HepG2 (cell line): ENCODE results near the gene RAP1GAP2. TPM values are rescaled to one million over a fixed set of nuclear protein-coding genes. Genes with fewer than 3 reads are reported as not detected.

Experiments used
- CBX1 ChIP-seq: IDR thresholded peaks from one replicate; pipeline ENCODE4 v1.6.1; 2016; ENCODE audit warnings: antibody characterized with exemption, low read depth
- CENPX ChIP-seq: sonication (generic); formaldehyde crosslinking; IDR thresholded peaks from 2 replicates; pipeline ENCODE4 v1.9.0; 2021; ENCODE audit warnings: mild to moderate bottlenecking, missing genetic modification reagents, moderate library complexity
- ERF ChIP-seq: IDR thresholded peaks from 2 replicates; pipeline ENCODE4 v1.6.1; 2018; ENCODE audit warnings: missing biosample characterization, missing genetic modification reagents
- FOXO1 ChIP-seq: sonication (generic); formaldehyde crosslinking; IDR thresholded peaks from 2 replicates; pipeline ENCODE4 v1.4.0; 2020; ENCODE audit warnings: missing genetic modification reagents
- GABPA ChIP-seq, 2 experiments: IDR thresholded peaks; 2 replicates each; pipeline ENCODE4 v1.6.1; 2011 to 2016; ENCODE audit warnings: low read depth in 2 of 2, low read length in 1 of 2, missing biosample characterization in 1 of 2, missing genetic modification characterization in 1 of 2
- GATAD2A ChIP-seq: IDR thresholded peaks from 2 replicates; pipeline ENCODE4 v1.6.1; 2016
- MAFF ChIP-seq: IDR thresholded peaks from 2 replicates; pipeline ENCODE4 v1.6.1; 2011; ENCODE audit warnings: low read depth, low read length, improper control_type of control experiment
- MEIS1 ChIP-seq: sonication (generic); formaldehyde crosslinking; IDR thresholded peaks from 2 replicates; pipeline ENCODE4 v1.9.0; 2021; ENCODE audit warnings: mild to moderate bottlenecking, missing genetic modification reagents, moderate library complexity, borderline replicate concordance
- NR3C1 ChIP-seq: sonication (generic); formaldehyde crosslinking; IDR thresholded peaks from 2 replicates; pipeline ENCODE4 v1.4.0; 2020; ENCODE audit warnings: missing genetic modification reagents
- RXRA ChIP-seq: sonication (generic); formaldehyde crosslinking; IDR thresholded peaks from 2 replicates; pipeline ENCODE4 v1.5.1; 2020; ENCODE audit warnings: missing genetic modification reagents
- SIN3B ChIP-seq: fragments of 150-350 bp; IDR thresholded peaks from 2 replicates; pipeline ENCODE4 v1.6.1; 2014; ENCODE audit warnings: low read length
- TOPORS ChIP-seq: sonication (generic); formaldehyde crosslinking; IDR thresholded peaks from 2 replicates; pipeline ENCODE4 v1.8.0; 2023; ENCODE audit warnings: mild to moderate bottlenecking, missing genetic modification reagents
- ZFY ChIP-seq: sonication (generic); formaldehyde crosslinking; IDR thresholded peaks from 2 replicates; pipeline ENCODE4 v1.4.0; 2020; ENCODE audit warnings: missing genetic modification reagents
- ZNF333 ChIP-seq: sonication (generic); formaldehyde crosslinking; IDR thresholded peaks from 2 replicates; pipeline ENCODE4 v1.4.0; 2020; ENCODE audit warnings: mild to moderate bottlenecking, missing genetic modification reagents, borderline replicate concordance
- ZNF33B ChIP-seq: sonication (generic); formaldehyde crosslinking; IDR thresholded peaks from 2 replicates; pipeline ENCODE4 v1.5.1; 2020; ENCODE audit warnings: mild to moderate bottlenecking, missing genetic modification reagents
- ZNF615 ChIP-seq: sonication (generic); formaldehyde crosslinking; IDR thresholded peaks from 2 replicates; pipeline ENCODE4 v1.5.0; 2020; ENCODE audit warnings: mild to moderate bottlenecking, missing genetic modification reagents, borderline replicate concordance
- ZNF768 ChIP-seq: sonication (generic); formaldehyde crosslinking; IDR thresholded peaks from 2 replicates; pipeline ENCODE4 v1.4.0; 2020; ENCODE audit warnings: missing genetic modification reagents
- polyA plus RNA-seq, 8 experiments: library from polyadenylated mRNA; depleted of rRNA in 3 of 8; stranded (reverse) in 7 of 8; unstranded in 1 of 8; fragments of >200 nt; fragmentation: Illumina TruSeq in 4 of 8; extraction: Trizol in 4 of 8; gene quantifications; 2 replicates each; pipeline versions ENCODE4 v1.2.1 to v1.2.3, GENCODE V29; 2011 to 2016; ENCODE audit warnings: low read depth in 4 of 8, missing spikeins in 1 of 8, mixed read lengths in 1 of 8; ENCODE audit not compliant: insufficient read depth in 1 of 8
- total RNA-seq, 5 experiments: library from RNA; depleted of rRNA; stranded (reverse); fragments of >200 nt; fragmentation: Illumina TruSeq; extraction: Trizol; gene quantifications; 2 replicates each; pipeline ENCODE4 v1.2.3, GENCODE V29; 2016; ENCODE audit warnings: low read depth in 1 of 5
- TF ChIP-seq, protein P1 (sequence below): sonication (generic); formaldehyde crosslinking; IDR thresholded peaks from 2 replicates; pipeline ENCODE4 v1.4.0; 2020; ENCODE audit warnings: mild to moderate bottlenecking, missing genetic modification reagents
- TF ChIP-seq, protein P2 (sequence below): IDR thresholded peaks from 2 replicates; pipeline ENCODE4 v1.6.1; 2016; ENCODE audit warnings: missing compliant biosample characterization, missing genetic modification reagents, borderline replicate concordance
- TF ChIP-seq, protein P3 (sequence below), 2 experiments: IDR thresholded peaks; 2 replicates each; pipeline ENCODE4 v1.6.1; 2011 to 2012; ENCODE audit warnings: low read length in 2 of 2, borderline replicate concordance in 1 of 2, low read depth in 1 of 2, mild to moderate bottlenecking in 1 of 2, moderate library complexity in 1 of 2
- TF ChIP-seq, protein P4 (sequence below): sonication (generic); formaldehyde crosslinking; IDR thresholded peaks from 2 replicates; pipeline ENCODE4 v1.4.0; 2020; ENCODE audit warnings: mild to moderate bottlenecking, low read depth, missing genetic modification reagents
- TF ChIP-seq, protein P5 (sequence below): sonication (generic); formaldehyde crosslinking; IDR thresholded peaks from 2 replicates; pipeline ENCODE4 v1.5.1; 2020; ENCODE audit warnings: missing genetic modification reagents, mild to moderate bottlenecking, borderline replicate concordance

RAP1GAP2 gene
- total and polyA plus RNA-seq, 2 of the 13 experiments (the other 11 are each of a cell fraction or from before 2014, with no cell fraction given): 10.9 to 12.0 TPM

DNA sequence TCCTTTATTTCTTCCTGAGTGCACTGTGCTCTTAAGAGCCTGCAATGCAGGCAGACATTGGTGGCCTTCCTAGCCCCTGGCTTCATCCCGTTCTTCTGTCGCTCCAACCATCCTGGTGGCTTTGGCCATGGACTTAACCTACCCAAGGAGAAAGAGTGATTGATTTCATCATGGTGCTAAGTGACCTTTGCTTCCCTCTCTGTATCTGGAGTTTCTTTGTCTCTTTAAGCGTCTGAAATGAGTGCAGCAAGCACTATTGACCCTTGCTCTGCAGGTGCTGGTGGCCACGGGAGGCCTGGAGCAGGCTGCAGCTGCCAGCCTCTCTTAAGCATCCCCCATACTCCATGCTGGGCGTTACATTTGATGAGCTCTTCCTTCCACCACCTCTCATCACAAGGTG, 60.5 kb downstream of the RAP1GAP2 start (continued):
- TF ChIP-seq, protein P1, sequence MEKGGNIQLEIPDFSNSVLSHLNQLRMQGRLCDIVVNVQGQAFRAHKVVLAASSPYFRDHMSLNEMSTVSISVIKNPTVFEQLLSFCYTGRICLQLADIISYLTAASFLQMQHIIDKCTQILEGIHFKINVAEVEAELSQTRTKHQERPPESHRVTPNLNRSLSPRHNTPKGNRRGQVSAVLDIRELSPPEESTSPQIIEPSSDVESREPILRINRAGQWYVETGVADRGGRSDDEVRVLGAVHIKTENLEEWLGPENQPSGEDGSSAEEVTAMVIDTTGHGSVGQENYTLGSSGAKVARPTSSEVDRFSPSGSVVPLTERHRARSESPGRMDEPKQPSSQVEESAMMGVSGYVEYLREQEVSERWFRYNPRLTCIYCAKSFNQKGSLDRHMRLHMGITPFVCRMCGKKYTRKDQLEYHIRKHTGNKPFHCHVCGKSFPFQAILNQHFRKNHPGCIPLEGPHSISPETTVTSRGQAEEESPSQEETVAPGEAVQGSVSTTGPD (CRISPR knock-in tag): no peak
- TF ChIP-seq, protein P2, sequence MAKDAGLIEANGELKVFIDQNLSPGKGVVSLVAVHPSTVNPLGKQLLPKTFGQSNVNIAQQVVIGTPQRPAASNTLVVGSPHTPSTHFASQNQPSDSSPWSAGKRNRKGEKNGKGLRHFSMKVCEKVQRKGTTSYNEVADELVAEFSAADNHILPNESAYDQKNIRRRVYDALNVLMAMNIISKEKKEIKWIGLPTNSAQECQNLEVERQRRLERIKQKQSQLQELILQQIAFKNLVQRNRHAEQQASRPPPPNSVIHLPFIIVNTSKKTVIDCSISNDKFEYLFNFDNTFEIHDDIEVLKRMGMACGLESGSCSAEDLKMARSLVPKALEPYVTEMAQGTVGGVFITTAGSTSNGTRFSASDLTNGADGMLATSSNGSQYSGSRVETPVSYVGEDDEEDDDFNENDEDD (CRISPR knock-in tag): no peak
- TF ChIP-seq, protein P3, sequence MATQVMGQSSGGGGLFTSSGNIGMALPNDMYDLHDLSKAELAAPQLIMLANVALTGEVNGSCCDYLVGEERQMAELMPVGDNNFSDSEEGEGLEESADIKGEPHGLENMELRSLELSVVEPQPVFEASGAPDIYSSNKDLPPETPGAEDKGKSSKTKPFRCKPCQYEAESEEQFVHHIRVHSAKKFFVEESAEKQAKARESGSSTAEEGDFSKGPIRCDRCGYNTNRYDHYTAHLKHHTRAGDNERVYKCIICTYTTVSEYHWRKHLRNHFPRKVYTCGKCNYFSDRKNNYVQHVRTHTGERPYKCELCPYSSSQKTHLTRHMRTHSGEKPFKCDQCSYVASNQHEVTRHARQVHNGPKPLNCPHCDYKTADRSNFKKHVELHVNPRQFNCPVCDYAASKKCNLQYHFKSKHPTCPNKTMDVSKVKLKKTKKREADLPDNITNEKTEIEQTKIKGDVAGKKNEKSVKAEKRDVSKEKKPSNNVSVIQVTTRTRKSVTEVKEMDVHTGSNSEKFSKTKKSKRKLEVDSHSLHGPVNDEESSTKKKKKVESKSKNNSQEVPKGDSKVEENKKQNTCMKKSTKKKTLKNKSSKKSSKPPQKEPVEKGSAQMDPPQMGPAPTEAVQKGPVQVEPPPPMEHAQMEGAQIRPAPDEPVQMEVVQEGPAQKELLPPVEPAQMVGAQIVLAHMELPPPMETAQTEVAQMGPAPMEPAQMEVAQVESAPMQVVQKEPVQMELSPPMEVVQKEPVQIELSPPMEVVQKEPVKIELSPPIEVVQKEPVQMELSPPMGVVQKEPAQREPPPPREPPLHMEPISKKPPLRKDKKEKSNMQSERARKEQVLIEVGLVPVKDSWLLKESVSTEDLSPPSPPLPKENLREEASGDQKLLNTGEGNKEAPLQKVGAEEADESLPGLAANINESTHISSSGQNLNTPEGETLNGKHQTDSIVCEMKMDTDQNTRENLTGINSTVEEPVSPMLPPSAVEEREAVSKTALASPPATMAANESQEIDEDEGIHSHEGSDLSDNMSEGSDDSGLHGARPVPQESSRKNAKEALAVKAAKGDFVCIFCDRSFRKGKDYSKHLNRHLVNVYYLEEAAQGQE (IDR thresholded peaks at IDR 0.05; ENCODE audit: borderline replicate concordance in 1 of 2, low read depth in 1 of 2, low read length in 2 of 2): no peak
- TF ChIP-seq ZNF333 (CRISPR knock-in tag) (no peak), FOXO1 (CRISPR knock-in tag) (no peak), CBX1 (no peak), GATAD2A (CRISPR knock-in tag) (0 out of 2 replicates have a peak, but pooled peaks have one; percentile 23), ERF (CRISPR knock-in tag) (no peak), GABPA (IDR thresholded peaks at IDR 0.05; ENCODE audit: low read depth, low read length) (no peak), GABPA (CRISPR knock-in tag; IDR thresholded peaks at IDR 0.05; ENCODE audit: low read depth) (no peak), ZNF768 (no peak), SIN3B (no peak), CENPX (CRISPR knock-in tag) (no peak), MEIS1 (CRISPR knock-in tag) (no peak), MAFF (no peak), NR3C1 (CRISPR knock-in tag) (no peak), ZNF615 (CRISPR knock-in tag) (no peak), RXRA (peak; percentile 32; the same call in 1 of the 2 replicates), TOPORS (no peak), ZFY (no peak), ZNF33B (CRISPR knock-in tag) (no peak)
- TF ChIP-seq, protein P4, sequence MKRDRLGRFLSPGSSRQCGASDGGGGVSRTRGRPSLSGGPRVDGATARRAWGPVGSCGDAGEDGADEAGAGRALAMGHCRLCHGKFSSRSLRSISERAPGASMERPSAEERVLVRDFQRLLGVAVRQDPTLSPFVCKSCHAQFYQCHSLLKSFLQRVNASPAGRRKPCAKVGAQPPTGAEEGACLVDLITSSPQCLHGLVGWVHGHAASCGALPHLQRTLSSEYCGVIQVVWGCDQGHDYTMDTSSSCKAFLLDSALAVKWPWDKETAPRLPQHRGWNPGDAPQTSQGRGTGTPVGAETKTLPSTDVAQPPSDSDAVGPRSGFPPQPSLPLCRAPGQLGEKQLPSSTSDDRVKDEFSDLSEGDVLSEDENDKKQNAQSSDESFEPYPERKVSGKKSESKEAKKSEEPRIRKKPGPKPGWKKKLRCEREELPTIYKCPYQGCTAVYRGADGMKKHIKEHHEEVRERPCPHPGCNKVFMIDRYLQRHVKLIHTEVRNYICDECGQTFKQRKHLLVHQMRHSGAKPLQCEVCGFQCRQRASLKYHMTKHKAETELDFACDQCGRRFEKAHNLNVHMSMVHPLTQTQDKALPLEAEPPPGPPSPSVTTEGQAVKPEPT: no peak
- TF ChIP-seq, protein P5, sequence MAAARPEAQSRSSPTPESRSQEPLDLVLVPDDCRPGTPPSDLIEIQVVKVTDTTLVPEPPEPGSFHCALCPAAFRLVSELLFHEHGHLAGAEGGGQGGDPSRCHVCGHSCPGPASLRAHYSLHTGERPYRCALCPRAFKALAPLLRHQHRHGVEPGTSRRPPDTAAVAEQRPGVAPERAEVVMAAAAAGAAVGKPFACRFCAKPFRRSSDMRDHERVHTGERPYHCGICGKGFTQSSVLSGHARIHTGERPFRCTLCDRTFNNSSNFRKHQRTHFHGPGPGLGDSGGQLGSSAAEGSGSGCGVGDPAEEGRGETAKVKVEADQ (CRISPR knock-in tag): no peak
